Measurements from ENCODE around the gene ENKUR.
A peak's percentile ranks its signal among the peaks of the same experiment; 100 is the strongest.

ENKUR gene

GRCh38 chr10:25015828-25016375 lies at the start of gene ENKUR:
Gene ENKUR (minus strand): TSS chr10:25016158. CDS start chr10:25015936, 222 bp downstream.
- peak; percentile 97 for DNase-seq (ENCODE audit: low read depth, low spot score)

- DNase-seq (ENCODE audit: low read depth, low spot score) = no peak
Measured at GRCh38 chr10:25064401-25064800, 48.4 kb upstream of the ENKUR start.

GRCh38 chr10:25063644-25064043 lies 47.7 kb upstream of the ENKUR start:
- DNase-seq (ENCODE audit: low read depth, low spot score) = no peak

GRCh38 chr10:25063157-25063556 lies 47.2 kb upstream of the ENKUR start:
- no peak for DNase-seq (ENCODE audit: low read depth, low spot score)

GRCh38 chr10:25061711-25062449 lies 45.9 kb upstream of the ENKUR start:
- DNase-seq (ENCODE audit: low read depth, low spot score) = no peak

GRCh38 chr10:25061125-25061524 lies 45.2 kb upstream of the ENKUR start:
- no peak for DNase-seq (ENCODE audit: low read depth, low spot score)

GRCh38 chr10:25059990-25060389 lies 44.0 kb upstream of the ENKUR start:
- peak; percentile 97 for DNase-seq (ENCODE audit: low read depth, low spot score)

- no peak for DNase-seq (ENCODE audit: low read depth, low spot score)
Measured at GRCh38 chr10:25057886-25058285, 41.9 kb upstream of the ENKUR start.

GRCh38 chr10:25056726-25057125 lies 40.8 kb upstream of the ENKUR start:
- DNase-seq (ENCODE audit: low read depth, low spot score) = no peak

- DNase-seq (ENCODE audit: low read depth, low spot score) = no peak
Measured at GRCh38 chr10:25052012-25052411, 36.1 kb upstream of the ENKUR start.

- DNase-seq (ENCODE audit: low read depth, low spot score) = no peak
Measured at GRCh38 chr10:25050402-25050801, 34.4 kb upstream of the ENKUR start.

- DNase-seq (ENCODE audit: low read depth, low spot score) = no peak
Measured at GRCh38 chr10:25049966-25050365, 34.0 kb upstream of the ENKUR start.

GRCh38 chr10:25048450-25048849 lies 32.5 kb upstream of the ENKUR start:
- DNase-seq (ENCODE audit: low read depth, low spot score) = peak; percentile 33

- DNase-seq (ENCODE audit: low read depth, low spot score) = peak; percentile 84
Measured at GRCh38 chr10:25047591-25048301, 31.8 kb upstream of the ENKUR start.

- DNase-seq (ENCODE audit: low read depth, low spot score) = peak; percentile 31
Measured at GRCh38 chr10:25047088-25047487, 31.1 kb upstream of the ENKUR start.

- no peak for DNase-seq (ENCODE audit: low read depth, low spot score)
Measured at GRCh38 chr10:25046641-25047040, 30.7 kb upstream of the ENKUR start.

- DNase-seq (ENCODE audit: low read depth, low spot score) = no peak
Measured at GRCh38 chr10:25039531-25039930, 23.6 kb upstream of the ENKUR start.

- DNase-seq (ENCODE audit: low read depth, low spot score) = no peak
Measured at GRCh38 chr10:25038325-25038724, 22.4 kb upstream of the ENKUR start.

- no peak for DNase-seq (ENCODE audit: low read depth, low spot score)
Measured at GRCh38 chr10:25036381-25036780, 20.4 kb upstream of the ENKUR start.

- no peak for DNase-seq (ENCODE audit: low read depth, low spot score)
Measured at GRCh38 chr10:25029519-25029918, 13.6 kb upstream of the ENKUR start.

GRCh38 chr10:25028711-25029110 lies 12.8 kb upstream of the ENKUR start:
- no peak for DNase-seq (ENCODE audit: low read depth, low spot score)

- peak; percentile 24 for DNase-seq (ENCODE audit: low read depth, low spot score)
Measured at GRCh38 chr10:25026463-25026862, 10.5 kb upstream of the ENKUR start.

GRCh38 chr10:25024528-25024927 lies 8.6 kb upstream of the ENKUR start:
- DNase-seq (ENCODE audit: low read depth, low spot score) = no peak
